ENCODE measurements around the gene GALNT7. TPM values are rescaled to one million over a fixed set of nuclear protein-coding genes. Genes with fewer than 3 reads are reported as not detected.

Gene GALNT7
- total and polyA plus RNA-seq, 7 donors, result 0.69 to 3.2 (median 1.6) TPM

DNA sequence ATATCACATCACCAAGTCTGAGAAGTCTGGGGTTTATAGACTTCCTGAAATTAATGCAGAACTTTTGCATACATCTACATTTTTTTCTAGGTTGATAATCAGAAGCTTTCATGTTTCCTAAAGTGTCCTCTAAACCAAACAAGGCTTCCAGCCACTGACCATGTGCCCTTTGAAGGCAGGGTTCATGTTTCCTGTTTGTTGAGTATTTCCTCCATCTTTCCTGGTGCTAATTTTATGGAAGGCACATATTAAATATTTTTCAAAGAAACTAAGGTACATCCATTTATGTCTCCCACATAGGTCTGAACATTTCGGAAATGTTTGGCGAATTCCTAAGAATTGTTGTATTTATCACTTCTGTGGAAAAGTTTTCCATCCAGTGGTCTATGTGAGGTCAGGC, 5.6 kb downstream of the GALNT7 start:
- Histone ChIP-seq H3K36me3 (ENCODE audit: insufficient read depth in 1 of 2, low read depth in 1 of 2) (no peaks in the 10 kb centered on the region), H3K4me3 (no peak overlapping the region), H3K4me1 (no peaks in the 10 kb centered on the region), H3K27ac (no peak overlapping the region), H3K27me3 (ENCODE audit: insufficient read depth in 3 of 3, low read length in 2 of 3) (peaks cover 0 to 22% (median 0%) of the 10 kb centered on the region in 3 donors), H3K9me3 (no peaks in the 10 kb centered on the region)
- ATAC-seq (no peak), DNase-seq (no peak)
- intact Hi-C loops (cut with DNase I), result loop anchor here in 1 of 2 donors (10.0 kb wide), 1 partner anchor 149 kb away; no protein-coding TSS in a partner anchor
- 98 to 100% (median 98%) methylated on average over 2 of the region's 2 CpGs for WGBS, 3 donors
- TF ChIP-seq, protein P1, sequence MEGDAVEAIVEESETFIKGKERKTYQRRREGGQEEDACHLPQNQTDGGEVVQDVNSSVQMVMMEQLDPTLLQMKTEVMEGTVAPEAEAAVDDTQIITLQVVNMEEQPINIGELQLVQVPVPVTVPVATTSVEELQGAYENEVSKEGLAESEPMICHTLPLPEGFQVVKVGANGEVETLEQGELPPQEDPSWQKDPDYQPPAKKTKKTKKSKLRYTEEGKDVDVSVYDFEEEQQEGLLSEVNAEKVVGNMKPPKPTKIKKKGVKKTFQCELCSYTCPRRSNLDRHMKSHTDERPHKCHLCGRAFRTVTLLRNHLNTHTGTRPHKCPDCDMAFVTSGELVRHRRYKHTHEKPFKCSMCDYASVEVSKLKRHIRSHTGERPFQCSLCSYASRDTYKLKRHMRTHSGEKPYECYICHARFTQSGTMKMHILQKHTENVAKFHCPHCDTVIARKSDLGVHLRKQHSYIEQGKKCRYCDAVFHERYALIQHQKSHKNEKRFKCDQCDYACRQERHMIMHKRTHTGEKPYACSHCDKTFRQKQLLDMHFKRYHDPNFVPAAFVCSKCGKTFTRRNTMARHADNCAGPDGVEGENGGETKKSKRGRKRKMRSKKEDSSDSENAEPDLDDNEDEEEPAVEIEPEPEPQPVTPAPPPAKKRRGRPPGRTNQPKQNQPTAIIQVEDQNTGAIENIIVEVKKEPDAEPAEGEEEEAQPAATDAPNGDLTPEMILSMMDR (IDR thresholded peaks at IDR 0.05), result no peak

DNA sequence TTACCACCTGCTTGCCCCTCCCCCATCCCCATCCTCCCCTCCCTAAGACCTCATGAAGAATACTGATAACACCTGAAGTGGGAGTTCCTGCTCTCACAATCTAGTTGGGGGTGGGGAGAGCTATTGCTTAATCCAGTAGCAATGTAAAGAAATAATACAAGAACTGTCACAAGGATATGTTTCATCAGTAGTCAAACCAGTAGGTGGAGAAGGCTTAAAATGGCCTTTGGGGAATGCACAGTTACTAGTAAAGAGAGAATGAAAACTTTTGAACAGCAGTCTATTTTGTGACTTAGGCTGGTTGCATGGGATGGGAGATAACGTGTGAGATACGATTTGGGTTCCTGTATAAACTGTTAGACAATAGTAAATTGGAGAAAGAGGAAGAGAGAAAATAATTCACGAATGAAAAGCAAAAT, 6.0 kb downstream of the GALNT7 start:
- intact Hi-C loops (cut with DNase I), result loop anchor here in 1 of 2 donors (5.0 to 10.0 kb wide), 2 partner anchors 78 to 150 kb away; no protein-coding TSS in a partner anchor
- no peaks in the 10 kb centered on the region for H3K36me3 ChIP-seq (ENCODE audit: insufficient read depth in 1 of 2, low read depth in 1 of 2)
- no peak overlapping the region for H3K27ac ChIP-seq
- H3K27me3 ChIP-seq (ENCODE audit: insufficient read depth in 3 of 3, low read length in 2 of 3), result peaks cover 0 to 17% (median 0%) of the 10 kb centered on the region in 3 donors
- H3K4me3 ChIP-seq, result no peak overlapping the region
- ATAC-seq, result no peak
- no peaks in the 10 kb centered on the region for H3K9me3 ChIP-seq
- WGBS, 3 donors, result 80 to 83% (median 82%) methylated on average over 3 of the region's 3 CpGs
- no peaks in the 10 kb centered on the region for H3K4me1 ChIP-seq
- TF ChIP-seq, protein P1 (IDR thresholded peaks at IDR 0.05), result no peak
- DNase-seq, result no peak

DNA sequence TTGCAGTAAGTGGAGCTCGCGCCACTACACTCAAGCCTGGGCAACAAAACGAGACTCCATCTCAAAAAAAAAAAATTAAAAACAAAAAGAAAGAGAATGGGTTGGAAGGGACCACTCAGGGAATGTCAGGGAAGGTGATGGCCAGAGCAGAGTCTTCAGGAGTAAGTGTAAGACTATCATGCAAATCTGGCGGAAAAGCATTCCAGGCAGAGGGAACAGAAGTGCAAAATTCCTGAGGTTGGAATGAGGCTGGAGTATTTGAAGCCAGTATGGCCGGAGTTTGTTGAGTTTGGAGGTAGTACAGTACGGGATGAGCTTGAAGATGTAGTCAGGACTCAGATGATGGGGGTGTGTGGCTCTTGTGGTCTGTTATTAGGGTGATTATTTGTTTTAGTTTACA, 7.4 kb downstream of the GALNT7 start:
- H3K36me3 ChIP-seq (ENCODE audit: insufficient read depth in 1 of 2, low read depth in 1 of 2), result no peaks in the 10 kb centered on the region
- no peaks in the 10 kb centered on the region for H3K4me1 ChIP-seq
- H3K27me3 ChIP-seq (ENCODE audit: insufficient read depth in 3 of 3, low read length in 2 of 3), result peaks cover 0 to 10% (median 0%) of the 10 kb centered on the region in 3 donors
- ATAC-seq, result no peak
- intact Hi-C loops (cut with DNase I), result loop anchor here in 1 of 2 donors (5.0 to 10.0 kb wide), 2 partner anchors 76 to 151 kb away; no protein-coding TSS in a partner anchor
- 95 to 98% (median 97%) methylated on average over 6 of the region's 6 CpGs for WGBS, 3 donors
- no peak overlapping the region for H3K27ac ChIP-seq
- H3K4me3 ChIP-seq, result no peak overlapping the region
- H3K9me3 ChIP-seq, result no peaks in the 10 kb centered on the region
- DNase-seq, result no peak
- TF ChIP-seq, protein P1 (IDR thresholded peaks at IDR 0.05), result no peak

- no peak for ATAC-seq
- intact Hi-C loops (cut with DNase I), result loop anchor here in 1 of 2 donors (5.0 to 10.0 kb wide), 2 partner anchors 75 to 152 kb away; no protein-coding TSS in a partner anchor
- no peaks in the 10 kb centered on the region for H3K9me3 ChIP-seq
- no peaks in the 10 kb centered on the region for H3K27me3 ChIP-seq (ENCODE audit: insufficient read depth in 3 of 3, low read length in 2 of 3)
- H3K4me3 ChIP-seq, result no peak overlapping the region
- H3K27ac ChIP-seq, result no peak overlapping the region
- WGBS, 3 donors, result 66 to 75% (median 72%) methylated on average over 3 of the region's 3 CpGs
- no peaks in the 10 kb centered on the region for H3K36me3 ChIP-seq (ENCODE audit: insufficient read depth in 1 of 2, low read depth in 1 of 2)
- TF ChIP-seq, protein P1 (IDR thresholded peaks at IDR 0.05), result no peak
- no peaks in the 10 kb centered on the region for H3K4me1 ChIP-seq
- no peak for DNase-seq
Measured at GRCh38 chr4:173177232-173177631, 8.6 kb downstream of the GALNT7 start.

- H3K4me1 ChIP-seq, result no peaks in the 10 kb centered on the region
- DNase-seq (no peak), ATAC-seq (no peak)
- TF ChIP-seq, protein P1 (IDR thresholded peaks at IDR 0.05), result no peak
- H3K36me3 ChIP-seq (ENCODE audit: insufficient read depth in 1 of 2, low read depth in 1 of 2), result no peaks in the 10 kb centered on the region
- H3K4me3 ChIP-seq, result no peak overlapping the region
- no peaks in the 10 kb centered on the region for H3K27me3 ChIP-seq (ENCODE audit: insufficient read depth in 3 of 3, low read length in 2 of 3)
- H3K27ac ChIP-seq, result no peak overlapping the region
- intact Hi-C loops (cut with DNase I), result loop anchor here in 1 of 2 donors (5.0 to 10.0 kb wide), 2 partner anchors 74 to 153 kb away; no protein-coding TSS in a partner anchor
- 80 to 90% (median 87%) methylated on average over 1 of the region's 1 CpG for WGBS, 3 donors
- no peaks in the 10 kb centered on the region for H3K9me3 ChIP-seq
Measured at GRCh38 chr4:173178144-173178543, 9.5 kb downstream of the GALNT7 start.

All from psoas muscle (tissue), 8 donors.